ENCODE data around the gene TUSC1. TPM values are rescaled to one million over a fixed set of nuclear protein-coding genes. Genes with fewer than 3 reads are reported as not detected.

The TUSC1 gene
- total RNA-seq, result under 1 TPM; 0.25 to 0.38 TPM

- ATAC-seq (peak; percentile 37), DNase-seq (peak; percentile 10)
- H3K4me3 Mint-ChIP-seq, result peak within 1 kb of the TSS; percentile 39
- intact Hi-C loops (cut with micrococcal nuclease), result no loop called here
- peaks cover 2% of the 10 kb centered on the region for H3K36me3 Mint-ChIP-seq (ENCODE audit: low read depth)
- H3K27me3 Mint-ChIP-seq, result peaks cover 12% of the 10 kb centered on the region
- POLR2A ChIA-PET, result interaction anchor here (0.6 kb wide), 1 partner anchor 11 kb away, joined by 3 read pairs; no protein-coding TSS in a partner anchor
- CTCF ChIA-PET, result no interaction called here
- TF ChIP-seq CTCF (IDR thresholded peaks at IDR 0.05), result no peak
- no peak within 1 kb of the TSS for H3K27ac Mint-ChIP-seq
- peaks cover 6% of the 10 kb centered on the region for H3K9me3 Mint-ChIP-seq
- H3K4me1 Mint-ChIP-seq (ENCODE audit: low read depth), result no peaks in the 10 kb centered on the region
Measured at GRCh38 chr9:25678147-25678666, at the start of gene TUSC1. TSS of gene TUSC1 (minus strand) at chr9:25678444. CDS start at chr9:25678312, 132 bp downstream.

- peaks cover 5% of the 10 kb centered on the region for H3K9me3 Mint-ChIP-seq
- H3K27me3 Mint-ChIP-seq, result no peaks in the 10 kb centered on the region
- H3K4me1 Mint-ChIP-seq (ENCODE audit: low read depth), result no peaks in the 10 kb centered on the region
- ATAC-seq (no peak), DNase-seq (no peak)
- H3K36me3 Mint-ChIP-seq (ENCODE audit: low read depth), result no peaks in the 10 kb centered on the region
- no peak overlapping the region for H3K4me3 Mint-ChIP-seq
- no peak overlapping the region for H3K27ac Mint-ChIP-seq
- intact Hi-C loops (cut with micrococcal nuclease), result no loop called here
- ChIA-PET POLR2A (no interaction called here), CTCF (no interaction called here)
- no peak for TF ChIP-seq CTCF (IDR thresholded peaks at IDR 0.05)
Measured at GRCh38 chr9:25726871-25727410, 48.7 kb upstream of the TUSC1 start.

- CTCF ChIA-PET, result interaction anchor here (1.0 kb wide), 1 partner anchor 8 kb away, joined by 3 read pairs; no protein-coding TSS in a partner anchor
- Mint-ChIP-seq H3K36me3 (ENCODE audit: low read depth) (no peaks in the 10 kb centered on the region), H3K27ac (no peak overlapping the region), H3K27me3 (no peaks in the 10 kb centered on the region), H3K4me1 (ENCODE audit: low read depth) (no peaks in the 10 kb centered on the region), H3K9me3 (peaks cover 4% of the 10 kb centered on the region), H3K4me3 (no peak overlapping the region)
- intact Hi-C loops (cut with micrococcal nuclease), result no loop called here
- POLR2A ChIA-PET, result no interaction called here
- DNase-seq, result no peak
- TF ChIP-seq CTCF (IDR thresholded peaks at IDR 0.05), result no peak
- no peak for ATAC-seq
Measured at GRCh38 chr9:25724424-25724823, 46.2 kb upstream of the TUSC1 start.

GRCh38 chr9:25716220-25716872 is 38.1 kb upstream of the TUSC1 start:
- intact Hi-C loops (cut with micrococcal nuclease), result no loop called here

More at GRCh38 chr9:25716220-25716872, 38.1 kb upstream of the TUSC1 start:
- TF ChIP-seq CTCF (IDR thresholded peaks at IDR 0.05), result no peak
- ATAC-seq (no peak), DNase-seq (no peak)
- Mint-ChIP-seq H3K27me3 (no peaks in the 10 kb centered on the region), H3K4me1 (ENCODE audit: low read depth) (no peaks in the 10 kb centered on the region), H3K9me3 (peaks cover 3% of the 10 kb centered on the region), H3K36me3 (ENCODE audit: low read depth) (no peaks in the 10 kb centered on the region), H3K27ac (no peak overlapping the region), H3K4me3 (no peak overlapping the region)
- ChIA-PET CTCF (interaction anchor here (1.2 kb wide), 1 partner anchor 8 kb away, joined by 3 read pairs; no protein-coding TSS in a partner anchor), POLR2A (no interaction called here)

Data from activated CD8-positive, alpha-beta T cell treated with anti-CD3 and anti-CD28 coated beads for 36 hours (primary cell).